H9 (cell line): ENCODE measurements around the gene TMEM272. TPM values are rescaled to one million over a fixed set of nuclear protein-coding genes. Genes with fewer than 3 reads are reported as not detected.

ENCODE experiments used
- DNase-seq: peaks from one replicate; pipeline ENCODE4 v3.0.0-alpha.2; 2017
- H2AFZ ChIP-seq: one replicate; pipeline ENCODE4 v1.6.1; 2013; ENCODE audit warnings: mild to moderate bottlenecking, low read length, control low read depth, moderate library complexity
- H2AK5ac ChIP-seq: 2 replicates; pipeline ENCODE4 v1.6.1; 2013; ENCODE audit warnings: low read length, control low read depth, mixed read lengths; ENCODE audit not compliant: insufficient read length
- H2BK120ac ChIP-seq: one replicate; pipeline ENCODE4 v1.6.1; 2013; ENCODE audit warnings: low read depth, mild to moderate bottlenecking, low read length, control low read depth, inconsistent platforms; ENCODE audit not compliant: poor library complexity, severe bottlenecking
- H2BK12ac ChIP-seq: 2 replicates; pipeline ENCODE4 v1.6.1; 2013; ENCODE audit warnings: low read length, control low read depth, mixed read lengths, low read depth; ENCODE audit not compliant: insufficient read length
- H2BK15ac ChIP-seq: 2 replicates; pipeline ENCODE4 v1.6.1; 2013; ENCODE audit warnings: low read depth, low read length, control low read depth
- H2BK20ac ChIP-seq: one replicate; pipeline ENCODE4 v1.6.1; 2013; ENCODE audit warnings: low read depth, mild to moderate bottlenecking, low read length, control low read depth, inconsistent platforms; ENCODE audit not compliant: poor library complexity, severe bottlenecking
- H2BK5ac ChIP-seq: 2 replicates; pipeline ENCODE4 v1.6.1; 2013; ENCODE audit warnings: low read length, control low read depth, mixed read lengths; ENCODE audit not compliant: insufficient read length
- H3K14ac ChIP-seq: 2 replicates; pipeline ENCODE4 v1.6.1; 2013; ENCODE audit warnings: low read length, control low read depth; ENCODE audit not compliant: insufficient read depth
- H3K18ac ChIP-seq: 2 replicates; pipeline ENCODE4 v1.6.1; 2013; ENCODE audit warnings: low read depth, mild to moderate bottlenecking, mixed read lengths, low read length, control low read depth; ENCODE audit not compliant: insufficient read length
- H3K23ac ChIP-seq: 2 replicates; pipeline ENCODE4 v1.6.1; 2013; ENCODE audit warnings: low read length, control low read depth, mixed read lengths, low read depth; ENCODE audit not compliant: insufficient read length
- H3K23me2 ChIP-seq: 2 replicates; pipeline ENCODE4 v1.6.1; 2013; ENCODE audit warnings: low read depth, mild to moderate bottlenecking, mixed read lengths, low read length, control low read depth; ENCODE audit not compliant: insufficient read length, poor library complexity, severe bottlenecking
- H3K27ac ChIP-seq: 2 replicates; pipeline ENCODE4 v1.5.1; 2013; ENCODE audit warnings: low read length, control low read depth, mixed read lengths, low read depth; ENCODE audit not compliant: insufficient read length
- H3K27me3 ChIP-seq: 2 replicates; pipeline ENCODE4 v1.6.1; 2013; ENCODE audit warnings: low read length, control low read depth, inconsistent platforms; ENCODE audit not compliant: insufficient read depth
- H3K4ac ChIP-seq: 2 replicates; pipeline ENCODE4 v1.6.1; 2013; ENCODE audit warnings: low read depth, mild to moderate bottlenecking, control low read depth, inconsistent platforms, low read length, moderate library complexity
- H3K4me1 ChIP-seq: 2 replicates; pipeline ENCODE4 v1.6.1; 2013; ENCODE audit warnings: low read length, control low read depth, inconsistent platforms; ENCODE audit not compliant: insufficient read depth
- H3K4me2 ChIP-seq: 2 replicates; pipeline ENCODE4 v1.6.1; 2013; ENCODE audit warnings: low read length, control low read depth, mixed read lengths; ENCODE audit not compliant: insufficient read length, insufficient read depth
- H3K56ac ChIP-seq: 2 replicates; pipeline ENCODE4 v1.6.1; 2013; ENCODE audit warnings: low read depth, mild to moderate bottlenecking, mixed read lengths, low read length, control low read depth; ENCODE audit not compliant: insufficient read length
- H3K79me1 ChIP-seq: 2 replicates; pipeline ENCODE4 v1.6.1; 2013; ENCODE audit warnings: low read depth, mild to moderate bottlenecking, moderate library complexity, low read length, control low read depth, inconsistent platforms; ENCODE audit not compliant: insufficient read depth, poor library complexity, severe bottlenecking
- H3K79me2 ChIP-seq: 2 replicates; pipeline ENCODE4 v1.6.1; 2013; ENCODE audit warnings: low read length, control low read depth, inconsistent platforms; ENCODE audit not compliant: insufficient read depth
- H3K9ac ChIP-seq: 2 replicates; pipeline ENCODE4 v1.6.1; 2013; ENCODE audit warnings: low read length, control low read depth, mixed read lengths; ENCODE audit not compliant: insufficient read length; ENCODE audit errors: extremely low read depth
- H3K9me3 ChIP-seq: one replicate; pipeline ENCODE4 v1.6.1; 2013; ENCODE audit warnings: low read depth, low read length, inconsistent platforms; ENCODE audit not compliant: control insufficient read depth
- H3T11ph ChIP-seq: one replicate; pipeline ENCODE4 v1.6.1; 2013; ENCODE audit warnings: mild to moderate bottlenecking, low read length, control low read depth, inconsistent platforms
- H4K20me1 ChIP-seq: one replicate; pipeline ENCODE4 v1.6.1; 2013; ENCODE audit not compliant: control insufficient read depth, insufficient read length, insufficient read depth
- H4K5ac ChIP-seq: 2 replicates; pipeline ENCODE4 v1.6.1; 2013; ENCODE audit warnings: low read depth, mild to moderate bottlenecking, mixed read lengths, low read length, control low read depth; ENCODE audit not compliant: insufficient read length
- H4K8ac ChIP-seq: replicated peaks from 2 replicates; pipeline ENCODE4 v1.6.1; 2013; ENCODE audit warnings: low read length, control low read depth, mixed read lengths, low read depth; ENCODE audit not compliant: insufficient read length
- H4K91ac ChIP-seq: 2 replicates; pipeline ENCODE4 v1.6.1; 2013; ENCODE audit warnings: low read depth, mild to moderate bottlenecking, moderate library complexity, mixed read lengths, low read length, control low read depth; ENCODE audit not compliant: insufficient read length
- H3K27ac Mint-ChIP-seq, 3 experiments: 2 replicates in 2 of 3; 3 replicates in 1 of 3; pipeline ENCODE4 v1.8.0; 2020 to 2021; ENCODE audit warnings: mixed read lengths in 3 of 3, mild to moderate bottlenecking in 1 of 3, moderate library complexity in 1 of 3
- H3K27me3 Mint-ChIP-seq: 2 replicates; pipeline ENCODE4 v1.8.0; 2021; ENCODE audit warnings: low read depth, mild to moderate bottlenecking, moderate library complexity, mixed read lengths
- H3K36me3 Mint-ChIP-seq, 3 experiments: 2 replicates in 2 of 3; 3 replicates in 1 of 3; pipeline ENCODE4 v1.8.0; 2020 to 2021; ENCODE audit warnings: low read depth in 3 of 3, mixed read lengths in 3 of 3; ENCODE audit not compliant: insufficient read depth in 1 of 3
- H3K4me1 Mint-ChIP-seq, 2 experiments: 2 replicates each; pipeline ENCODE4 v1.8.0; 2020; ENCODE audit warnings: mixed read lengths in 2 of 2
- H3K4me3 Mint-ChIP-seq, 2 experiments: 2 replicates in 1 of 2; 3 replicates in 1 of 2; pipeline ENCODE4 v1.8.0; 2020 to 2021; ENCODE audit warnings: mild to moderate bottlenecking in 2 of 2, mixed read lengths in 2 of 2, moderate library complexity in 1 of 2
- H3K9me3 Mint-ChIP-seq, 2 experiments: 2 replicates in 1 of 2; 3 replicates in 1 of 2; pipeline ENCODE4 v1.8.0; 2020; ENCODE audit warnings: mild to moderate bottlenecking in 2 of 2, mixed read lengths in 2 of 2, moderate library complexity in 1 of 2
- CTCF ChIP-seq: fragments of 200-600 bp; sonication (generic); conservative IDR thresholded peaks from 3 replicates; pipeline ENCODE4 v1.8.0; 2021; ENCODE audit warnings: antibody characterized with exemption, mild to moderate bottlenecking
- WGBS: extraction: QIAGEN DNeasy Blood & Tissue Kit; methylation state at CpG from one replicate; pipeline ENCODE4 v1.1.7; 2013; ENCODE audit warnings: missing lambda C conversion rate, low lambda C conversion rate, mixed read lengths; ENCODE audit not compliant: insufficient read length; ENCODE audit errors: extremely low coverage; 5-methylcytosine and 5-hydroxymethylcytosine counted together
- total RNA-seq: library from RNA; stranded (reverse); gene quantifications from 2 replicates; pipeline ENCODE4 v1.2.1, GENCODE V29; 2021

Gene TMEM272
- total RNA-seq, 1 experiment from 2014 or later = not detected

DNA sequence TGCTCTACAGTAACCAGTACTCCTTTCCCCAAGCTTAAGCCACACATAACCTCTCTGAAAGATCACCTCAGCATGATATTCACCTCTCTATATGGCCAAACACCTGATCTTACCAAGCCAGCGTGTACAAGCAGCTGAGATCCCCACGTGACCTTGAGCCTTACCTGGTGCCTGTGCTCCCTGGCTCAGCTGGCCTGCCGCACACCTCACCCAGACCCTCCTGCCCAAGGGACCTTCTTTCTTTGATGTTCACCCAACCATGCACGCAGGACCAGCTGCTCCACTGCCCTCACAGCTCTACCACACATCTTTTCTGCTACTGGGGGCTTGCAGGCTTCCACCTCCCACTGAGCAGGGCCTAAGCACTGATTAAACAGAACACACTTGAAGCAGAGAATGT, 50.0 kb downstream of the TMEM272 start:
- no peak overlapping the region for H2BK120ac ChIP-seq
- Mint-ChIP-seq H3K9me3 (no peaks in the 10 kb centered on the region), H3K36me3 (peaks cover 0 to 11% (median 4%) of the 10 kb centered on the region in 3 experiments; a peak in 3 of 7 replicates), H3K27me3 (no peaks in the 10 kb centered on the region), H3K4me3 (no peak overlapping the region), H3K27ac (no peak overlapping the region), H3K4me1 (peaks cover 16 to 23% of the 10 kb centered on the region in 2 experiments)
- H2AK5ac ChIP-seq = no peak overlapping the region
- no peaks in the 10 kb centered on the region for H3K79me1 ChIP-seq
- no peak overlapping the region for H2BK20ac ChIP-seq
- H3K23ac ChIP-seq = no peak overlapping the region
- H3K27ac ChIP-seq = no peak overlapping the region
- H2AFZ ChIP-seq = no peak overlapping the region
- H3K56ac ChIP-seq = no peak overlapping the region
- H3T11ph ChIP-seq = no peak overlapping the region
- H4K5ac ChIP-seq = no peak overlapping the region
- H3K23me2 ChIP-seq = no peaks in the 10 kb centered on the region
- H3K27me3 ChIP-seq = no peaks in the 10 kb centered on the region
- no peak overlapping the region for H3K14ac ChIP-seq
- H3K4ac ChIP-seq = no peak overlapping the region
- no peak overlapping the region for H2BK5ac ChIP-seq
- H4K20me1 ChIP-seq = no peaks in the 10 kb centered on the region
- no peak overlapping the region for H2BK12ac ChIP-seq
- H3K79me2 ChIP-seq = no peaks in the 10 kb centered on the region
- DNase-seq = no peak
- WGBS = no CpG with 5 or more reads among the region's 4 CpGs
- H3K4me1 ChIP-seq = no peaks in the 10 kb centered on the region; the same call in 1 of the 2 replicates
- no peaks in the 10 kb centered on the region for H3K9me3 ChIP-seq
- no peak overlapping the region for H2BK15ac ChIP-seq
- H3K9ac ChIP-seq = no peak overlapping the region
- no peak overlapping the region for H4K8ac ChIP-seq
- H4K91ac ChIP-seq = no peak overlapping the region
- no peak overlapping the region for H3K18ac ChIP-seq
- no peak overlapping the region for H3K4me2 ChIP-seq
- no peak for TF ChIP-seq CTCF
